Measurements from ENCODE around the gene SLC15A3. TPM values are rescaled to one million over a fixed set of nuclear protein-coding genes. Genes with fewer than 3 reads are reported as not detected.

SLC15A3 gene
- total RNA-seq, 4 donors from 2014 or later = 8.1 to 18.9 (median 12.6) TPM

- Histone ChIP-seq H3K27ac (no peak overlapping the region), H3K9me3 (no peaks in the 10 kb centered on the region), H3K27me3 (no peaks in the 10 kb centered on the region), H3K4me1 (peaks cover 9 to 31% (median 20%) of the 10 kb centered on the region in 4 donors), H3K4me3 (no peak overlapping the region), H3K36me3 (peaks cover 0 to 38% (median 19%) of the 10 kb centered on the region in 4 donors)
- 76 to 94% methylated on average over 3 to 11 of the region's 11 CpGs for WGBS, 2 donors (ENCODE audit: low coverage in 1 of 2)
- no peak for TF ChIP-seq POLR2A (IDR thresholded peaks at IDR 0.05)
- TF ChIP-seq EP300 (IDR thresholded peaks at IDR 0.05; ENCODE audit: low read depth) = no peak
- no peak for TF ChIP-seq POLR2AphosphoS5 (IDR thresholded peaks at IDR 0.05)
- TF ChIP-seq CTCF (IDR thresholded peaks at IDR 0.05) = no peak
- intact Hi-C loops (cut with DNase I; ENCODE audit: low total_unique reads) (no loop called here), in situ Hi-C loops (cut with MboI; ENCODE audit: low pct_ligation_motif_present in 1 of 4, low pct_unique_long_range_greater_than_20kb in 1 of 4, low sequenced_read_pairs in 3 of 4) (no loop called here)
- no peak for DNase-seq
Observed at GRCh38 chr11:60902625-60903024, 49.4 kb downstream of the SLC15A3 start.

- Histone ChIP-seq H3K36me3 (peaks cover 0 to 54% (median 25%) of the 10 kb centered on the region in 4 donors), H3K27ac (no peak overlapping the region), H3K4me3 (no peak overlapping the region), H3K4me1 (peaks cover 9 to 24% (median 17%) of the 10 kb centered on the region in 4 donors), H3K9me3 (no peaks in the 10 kb centered on the region), H3K27me3 (no peaks in the 10 kb centered on the region)
- WGBS, 2 donors (ENCODE audit: low coverage in 1 of 2) = 60 to 84% methylated on average over 1 to 13 of the region's 13 CpGs
- DNase-seq = no peak
- in situ Hi-C loops (cut with MboI; ENCODE audit: low pct_ligation_motif_present in 1 of 4, low pct_unique_long_range_greater_than_20kb in 1 of 4, low sequenced_read_pairs in 3 of 4) = no loop called here
- intact Hi-C loops (cut with DNase I; ENCODE audit: low total_unique reads) = no loop called here
- no peak for TF ChIP-seq POLR2AphosphoS5 (IDR thresholded peaks at IDR 0.05)
- no peak for TF ChIP-seq EP300 (IDR thresholded peaks at IDR 0.05; ENCODE audit: low read depth)
- TF ChIP-seq CTCF (IDR thresholded peaks at IDR 0.05) = no peak
- TF ChIP-seq POLR2A (IDR thresholded peaks at IDR 0.05) = no peak
Observed at GRCh38 chr11:60900673-60901404, 51.1 kb downstream of the SLC15A3 start.

- WGBS, 2 donors (ENCODE audit: low coverage in 1 of 2) = 70 to 76% methylated on average over 4 of the region's 4 CpGs
- no peaks in the 10 kb centered on the region for H3K27me3 ChIP-seq
- H3K4me1 ChIP-seq = peaks cover 5 to 15% (median 11%) of the 10 kb centered on the region in 4 donors
- in situ Hi-C loops (cut with MboI; ENCODE audit: low pct_ligation_motif_present in 1 of 4, low pct_unique_long_range_greater_than_20kb in 1 of 4, low sequenced_read_pairs in 3 of 4) = loop anchor here (5.0 to 10.0 kb wide), 2 partner anchors 65 to 68 kb away; no protein-coding TSS in a partner anchor
- no peaks in the 10 kb centered on the region for H3K9me3 ChIP-seq
- intact Hi-C loops (cut with DNase I; ENCODE audit: low total_unique reads) = loop anchor here (5.0 kb wide), 1 partner anchor 68 kb away; no protein-coding TSS in a partner anchor
- H3K27ac ChIP-seq = no peak overlapping the region
- TF ChIP-seq CTCF (IDR thresholded peaks at IDR 0.05) (no peak), POLR2A (IDR thresholded peaks at IDR 0.05) (no peak), POLR2AphosphoS5 (IDR thresholded peaks at IDR 0.05) (no peak), EP300 (IDR thresholded peaks at IDR 0.05; ENCODE audit: low read depth) (no peak)
- no peak overlapping the region for H3K4me3 ChIP-seq
- no peak for DNase-seq
- H3K36me3 ChIP-seq = peaks cover 0 to 62% (median 28%) of the 10 kb centered on the region in 4 donors
Observed at GRCh38 chr11:60899977-60900376, 52.0 kb downstream of the SLC15A3 start.

GRCh38 chr11:60899046-60899936 is 52.7 kb downstream of the SLC15A3 start:
- Histone ChIP-seq H3K36me3 (peaks cover 0 to 65% (median 28%) of the 10 kb centered on the region in 4 donors), H3K27me3 (no peaks in the 10 kb centered on the region), H3K4me1 (peaks cover 0 to 10% (median 4%) of the 10 kb centered on the region in 4 donors), H3K4me3 (no peak overlapping the region), H3K27ac (no peak overlapping the region), H3K9me3 (no peaks in the 10 kb centered on the region)
- TF ChIP-seq CTCF (IDR thresholded peaks at IDR 0.05) (peak; percentile 89 to 97 (median 94)), EP300 (IDR thresholded peaks at IDR 0.05; ENCODE audit: low read depth) (no peak), POLR2A (IDR thresholded peaks at IDR 0.05) (no peak), POLR2AphosphoS5 (IDR thresholded peaks at IDR 0.05) (no peak)
- no peak for DNase-seq
- 26 to 58% methylated on average over 6 to 12 of the region's 12 CpGs for WGBS, 2 donors (ENCODE audit: low coverage in 1 of 2)
- in situ Hi-C loops (cut with MboI; ENCODE audit: low pct_ligation_motif_present in 1 of 4, low pct_unique_long_range_greater_than_20kb in 1 of 4, low sequenced_read_pairs in 3 of 4) = loop anchor here (5.0 to 10.0 kb wide), 2 partner anchors 64 to 67 kb away; no protein-coding TSS in a partner anchor
- intact Hi-C loops (cut with DNase I; ENCODE audit: low total_unique reads) = loop anchor here (5.0 kb wide), 1 partner anchor 67 kb away; no protein-coding TSS in a partner anchor
